ENCODE measurements around the gene MED28. TPM values are rescaled to one million over a fixed set of nuclear protein-coding genes. Genes with fewer than 3 reads are reported as not detected.

The MED28 gene
- polyA plus RNA-seq, 1 of the 3 experiments (the other 2 are of a cell fraction) = 7.5 TPM

DNA sequence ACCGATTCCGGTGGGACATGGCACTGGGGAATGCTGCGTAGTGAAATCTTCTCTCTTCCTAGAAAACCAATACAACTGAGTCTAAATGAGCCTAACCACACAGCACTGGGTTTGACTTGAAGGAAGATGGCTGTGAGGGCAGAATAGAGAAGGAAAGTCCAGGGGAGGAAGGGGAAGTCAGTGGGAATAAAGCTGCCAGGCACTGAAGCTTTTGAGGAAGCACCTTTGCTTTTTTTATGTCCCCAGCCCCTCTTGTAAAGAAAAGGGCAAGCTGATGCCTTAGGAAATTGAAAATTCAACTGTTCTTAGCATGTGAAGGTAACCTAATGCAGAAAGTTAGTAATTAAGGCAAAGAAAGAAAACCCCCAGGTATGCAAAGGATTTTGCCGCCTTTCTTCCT lies 20.6 kb downstream of the MED28 start:
- ChIA-PET CTCF (interaction anchor here (1.6 to 4.3 kb wide), 3 partner anchors 12 to 85 kb away, joined by 6 to 42 read pairs (median 10); no protein-coding TSS in a partner anchor), POLR2A (no interaction called here)
- Histone ChIP-seq H3K79me2 (ENCODE audit: insufficient read depth) (no peaks in the 10 kb centered on the region), H3K4me1 (ENCODE audit: control insufficient read depth in 1 of 2, insufficient read depth in 2 of 2, low read depth in 1 of 2, low read length in 1 of 2) (no peaks in the 10 kb centered on the region; a peak in 1 of 4 replicates), H3K36me3 (replicated peaks in 1 of 2; ENCODE audit: control insufficient read depth in 1 of 2, insufficient read depth in 2 of 2, low read length in 1 of 2) (peaks cover 40 to 47% of the 10 kb centered on the region in 2 experiments), H3K4me3 (ENCODE audit: low read depth in 2 of 2, low read length in 1 of 2) (no peak overlapping the region), H3F3A (replicated peaks; ENCODE audit: insufficient read depth) (peaks cover 15% of the 10 kb centered on the region), H2AFZ (ENCODE audit: low read depth) (no peak overlapping the region), H3K27me3 (ENCODE audit: insufficient read depth) (no peaks in the 10 kb centered on the region), H3K9me3 (no peaks in the 10 kb centered on the region), H3K27ac (ENCODE audit: low read depth in 2 of 2, low read length in 1 of 2) (no peak overlapping the region; a peak in 1 of 4 replicates), H3K9me2 (no peaks in the 10 kb centered on the region), H3K9ac (no peak overlapping the region), H3K4me2 (no peak overlapping the region), H4K20me1 (ENCODE audit: insufficient read depth) (0 out of 2 replicates have a peak, but pooled peaks cover 3% of the 10 kb centered on the region)
- WGBS (ENCODE audit: low lambda C conversion rate) = 93% methylated on average over 4 of the region's 4 CpGs
- no peak for DNase-seq
- no peak for TF ChIP-seq FOXJ3 (CRISPR knock-in tag; IDR thresholded peaks at IDR 0.05)
- TF ChIP-seq NRF1 (IDR thresholded peaks at IDR 0.05; ENCODE audit: low read depth, low read length) = no peak
- TF ChIP-seq RXRA (IDR thresholded peaks at IDR 0.05; ENCODE audit: borderline replicate concordance, low read depth) = no peak
- TF ChIP-seq EP300 (IDR thresholded peaks at IDR 0.05; ENCODE audit: borderline replicate concordance in 1 of 2, low read depth in 1 of 2, low read length in 1 of 2) = no peak
- no peak for TF ChIP-seq NFIC (IDR thresholded peaks at IDR 0.05; ENCODE audit: borderline replicate concordance)
- no peak for TF ChIP-seq TCF12 (IDR thresholded peaks at IDR 0.05)
- no peak for TF ChIP-seq GATA2 (CRISPR knock-in tag; IDR thresholded peaks at IDR 0.05)
- TF ChIP-seq, protein P1, sequence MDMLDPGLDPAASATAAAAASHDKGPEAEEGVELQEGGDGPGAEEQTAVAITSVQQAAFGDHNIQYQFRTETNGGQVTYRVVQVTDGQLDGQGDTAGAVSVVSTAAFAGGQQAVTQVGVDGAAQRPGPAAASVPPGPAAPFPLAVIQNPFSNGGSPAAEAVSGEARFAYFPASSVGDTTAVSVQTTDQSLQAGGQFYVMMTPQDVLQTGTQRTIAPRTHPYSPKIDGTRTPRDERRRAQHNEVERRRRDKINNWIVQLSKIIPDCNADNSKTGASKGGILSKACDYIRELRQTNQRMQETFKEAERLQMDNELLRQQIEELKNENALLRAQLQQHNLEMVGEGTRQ (IDR thresholded peaks at IDR 0.05; ENCODE audit: borderline replicate concordance, low read depth, low read length) = no peak
- no peak for TF ChIP-seq SMC3 (IDR thresholded peaks at IDR 0.05; ENCODE audit: low read depth, low read length)
- no peak for TF ChIP-seq FOXM1 (IDR thresholded peaks at IDR 0.05; ENCODE audit: low read depth)
- TF ChIP-seq GABPA (IDR thresholded peaks at IDR 0.05; ENCODE audit: low read depth) = no peak
- no peak for TF ChIP-seq MXI1 (IDR thresholded peaks at IDR 0.05; ENCODE audit: low read depth, low read length)

DNA sequence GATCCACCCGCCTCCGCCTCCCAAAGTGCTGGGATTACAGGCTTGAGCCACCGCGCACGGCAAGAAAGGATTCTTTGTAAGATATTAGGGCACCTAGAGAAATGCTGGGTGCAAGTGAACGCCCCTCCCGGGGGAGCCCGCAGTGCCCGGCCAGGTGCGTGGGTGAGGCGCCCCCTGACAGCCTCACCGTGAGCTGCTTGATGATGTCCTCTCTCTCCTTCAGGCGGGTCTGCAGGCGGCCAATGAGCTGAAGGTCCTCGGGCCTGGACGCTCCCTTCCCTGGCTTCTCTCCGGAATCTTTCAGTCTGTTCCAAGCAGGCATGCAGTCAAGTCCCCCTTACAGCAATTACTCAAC lies 21.9 kb downstream of the MED28 start:
- WGBS (ENCODE audit: low lambda C conversion rate) = 97% methylated on average over 5 of the region's 17 CpGs
- Histone ChIP-seq H3K27me3 (ENCODE audit: insufficient read depth) (no peaks in the 10 kb centered on the region), H4K20me1 (ENCODE audit: insufficient read depth) (0 out of 2 replicates have a peak, but pooled peaks cover 3% of the 10 kb centered on the region), H3K36me3 (replicated peaks in 1 of 2; ENCODE audit: control insufficient read depth in 1 of 2, insufficient read depth in 2 of 2, low read length in 1 of 2) (peaks cover 30 to 43% of the 10 kb centered on the region in 2 experiments), H3K27ac (ENCODE audit: low read depth in 2 of 2, low read length in 1 of 2) (no peak overlapping the region), H3K4me1 (ENCODE audit: control insufficient read depth in 1 of 2, insufficient read depth in 2 of 2, low read depth in 1 of 2, low read length in 1 of 2) (no peaks in the 10 kb centered on the region; a peak in 1 of 4 replicates), H3K9ac (no peak overlapping the region), H3K9me3 (no peaks in the 10 kb centered on the region), H2AFZ (ENCODE audit: low read depth) (no peak overlapping the region), H3F3A (replicated peaks; ENCODE audit: insufficient read depth) (peaks cover 15% of the 10 kb centered on the region), H3K9me2 (no peaks in the 10 kb centered on the region), H3K79me2 (ENCODE audit: insufficient read depth) (no peaks in the 10 kb centered on the region), H3K4me2 (no peak overlapping the region), H3K4me3 (ENCODE audit: low read depth in 2 of 2, low read length in 1 of 2) (no peak overlapping the region)
- no peak for DNase-seq
- ChIA-PET POLR2A (interaction anchor here (0.7 kb wide), 1 partner anchor 173 kb away, joined by 3 read pairs; no protein-coding TSS in a partner anchor), CTCF (interaction anchor here (0.7 to 4.3 kb wide), 29 partner anchors 8 to 476 kb away, joined by 3 to 42 read pairs (median 4); no protein-coding TSS in a partner anchor)
- TF ChIP-seq RAD21 (IDR thresholded peaks at IDR 0.05; ENCODE audit: low read length) (no peak), POLR2AphosphoS5 (IDR thresholded peaks at IDR 0.05; ENCODE audit: low read depth, low read length) (no peak), CHD2 (IDR thresholded peaks at IDR 0.05; ENCODE audit: low read length, partially characterized antibody) (no peak), SMC3 (IDR thresholded peaks at IDR 0.05; ENCODE audit: low read depth, low read length) (no peak), EZH2phosphoT487 (IDR thresholded peaks at IDR 0.05; ENCODE audit: borderline replicate concordance, low read depth) (no peak), ELF1 (IDR thresholded peaks at IDR 0.05) (no peak)
- TF ChIP-seq, protein P1 (IDR thresholded peaks at IDR 0.05; ENCODE audit: borderline replicate concordance, low read depth, low read length) = no peak
- TF ChIP-seq, protein P2, sequence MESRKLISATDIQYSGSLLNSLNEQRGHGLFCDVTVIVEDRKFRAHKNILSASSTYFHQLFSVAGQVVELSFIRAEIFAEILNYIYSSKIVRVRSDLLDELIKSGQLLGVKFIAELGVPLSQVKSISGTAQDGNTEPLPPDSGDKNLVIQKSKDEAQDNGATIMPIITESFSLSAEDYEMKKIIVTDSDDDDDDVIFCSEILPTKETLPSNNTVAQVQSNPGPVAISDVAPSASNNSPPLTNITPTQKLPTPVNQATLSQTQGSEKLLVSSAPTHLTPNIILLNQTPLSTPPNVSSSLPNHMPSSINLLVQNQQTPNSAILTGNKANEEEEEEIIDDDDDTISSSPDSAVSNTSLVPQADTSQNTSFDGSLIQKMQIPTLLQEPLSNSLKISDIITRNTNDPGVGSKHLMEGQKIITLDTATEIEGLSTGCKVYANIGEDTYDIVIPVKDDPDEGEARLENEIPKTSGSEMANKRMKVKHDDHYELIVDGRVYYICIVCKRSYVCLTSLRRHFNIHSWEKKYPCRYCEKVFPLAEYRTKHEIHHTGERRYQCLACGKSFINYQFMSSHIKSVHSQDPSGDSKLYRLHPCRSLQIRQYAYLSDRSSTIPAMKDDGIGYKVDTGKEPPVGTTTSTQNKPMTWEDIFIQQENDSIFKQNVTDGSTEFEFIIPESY (IDR thresholded peaks at IDR 0.05; ENCODE audit: borderline replicate concordance, low read depth) = no peak

Measured in SK-N-SH (cell line).